ENCODE data around the gene PPID. TPM values are rescaled to one million over a fixed set of nuclear protein-coding genes. Genes with fewer than 3 reads are reported as not detected.

Gene PPID
- total and polyA plus RNA-seq, 2 of the 13 experiments (the other 11 are each of a cell fraction or from before 2014, with no cell fraction given) = 15.4 to 63.4 TPM

GRCh38 chr4:158671665-158671914 is 51.6 kb downstream of the PPID start, which contains the start of gene C4orf46 (continued):
- TF ChIP-seq, protein P1, sequence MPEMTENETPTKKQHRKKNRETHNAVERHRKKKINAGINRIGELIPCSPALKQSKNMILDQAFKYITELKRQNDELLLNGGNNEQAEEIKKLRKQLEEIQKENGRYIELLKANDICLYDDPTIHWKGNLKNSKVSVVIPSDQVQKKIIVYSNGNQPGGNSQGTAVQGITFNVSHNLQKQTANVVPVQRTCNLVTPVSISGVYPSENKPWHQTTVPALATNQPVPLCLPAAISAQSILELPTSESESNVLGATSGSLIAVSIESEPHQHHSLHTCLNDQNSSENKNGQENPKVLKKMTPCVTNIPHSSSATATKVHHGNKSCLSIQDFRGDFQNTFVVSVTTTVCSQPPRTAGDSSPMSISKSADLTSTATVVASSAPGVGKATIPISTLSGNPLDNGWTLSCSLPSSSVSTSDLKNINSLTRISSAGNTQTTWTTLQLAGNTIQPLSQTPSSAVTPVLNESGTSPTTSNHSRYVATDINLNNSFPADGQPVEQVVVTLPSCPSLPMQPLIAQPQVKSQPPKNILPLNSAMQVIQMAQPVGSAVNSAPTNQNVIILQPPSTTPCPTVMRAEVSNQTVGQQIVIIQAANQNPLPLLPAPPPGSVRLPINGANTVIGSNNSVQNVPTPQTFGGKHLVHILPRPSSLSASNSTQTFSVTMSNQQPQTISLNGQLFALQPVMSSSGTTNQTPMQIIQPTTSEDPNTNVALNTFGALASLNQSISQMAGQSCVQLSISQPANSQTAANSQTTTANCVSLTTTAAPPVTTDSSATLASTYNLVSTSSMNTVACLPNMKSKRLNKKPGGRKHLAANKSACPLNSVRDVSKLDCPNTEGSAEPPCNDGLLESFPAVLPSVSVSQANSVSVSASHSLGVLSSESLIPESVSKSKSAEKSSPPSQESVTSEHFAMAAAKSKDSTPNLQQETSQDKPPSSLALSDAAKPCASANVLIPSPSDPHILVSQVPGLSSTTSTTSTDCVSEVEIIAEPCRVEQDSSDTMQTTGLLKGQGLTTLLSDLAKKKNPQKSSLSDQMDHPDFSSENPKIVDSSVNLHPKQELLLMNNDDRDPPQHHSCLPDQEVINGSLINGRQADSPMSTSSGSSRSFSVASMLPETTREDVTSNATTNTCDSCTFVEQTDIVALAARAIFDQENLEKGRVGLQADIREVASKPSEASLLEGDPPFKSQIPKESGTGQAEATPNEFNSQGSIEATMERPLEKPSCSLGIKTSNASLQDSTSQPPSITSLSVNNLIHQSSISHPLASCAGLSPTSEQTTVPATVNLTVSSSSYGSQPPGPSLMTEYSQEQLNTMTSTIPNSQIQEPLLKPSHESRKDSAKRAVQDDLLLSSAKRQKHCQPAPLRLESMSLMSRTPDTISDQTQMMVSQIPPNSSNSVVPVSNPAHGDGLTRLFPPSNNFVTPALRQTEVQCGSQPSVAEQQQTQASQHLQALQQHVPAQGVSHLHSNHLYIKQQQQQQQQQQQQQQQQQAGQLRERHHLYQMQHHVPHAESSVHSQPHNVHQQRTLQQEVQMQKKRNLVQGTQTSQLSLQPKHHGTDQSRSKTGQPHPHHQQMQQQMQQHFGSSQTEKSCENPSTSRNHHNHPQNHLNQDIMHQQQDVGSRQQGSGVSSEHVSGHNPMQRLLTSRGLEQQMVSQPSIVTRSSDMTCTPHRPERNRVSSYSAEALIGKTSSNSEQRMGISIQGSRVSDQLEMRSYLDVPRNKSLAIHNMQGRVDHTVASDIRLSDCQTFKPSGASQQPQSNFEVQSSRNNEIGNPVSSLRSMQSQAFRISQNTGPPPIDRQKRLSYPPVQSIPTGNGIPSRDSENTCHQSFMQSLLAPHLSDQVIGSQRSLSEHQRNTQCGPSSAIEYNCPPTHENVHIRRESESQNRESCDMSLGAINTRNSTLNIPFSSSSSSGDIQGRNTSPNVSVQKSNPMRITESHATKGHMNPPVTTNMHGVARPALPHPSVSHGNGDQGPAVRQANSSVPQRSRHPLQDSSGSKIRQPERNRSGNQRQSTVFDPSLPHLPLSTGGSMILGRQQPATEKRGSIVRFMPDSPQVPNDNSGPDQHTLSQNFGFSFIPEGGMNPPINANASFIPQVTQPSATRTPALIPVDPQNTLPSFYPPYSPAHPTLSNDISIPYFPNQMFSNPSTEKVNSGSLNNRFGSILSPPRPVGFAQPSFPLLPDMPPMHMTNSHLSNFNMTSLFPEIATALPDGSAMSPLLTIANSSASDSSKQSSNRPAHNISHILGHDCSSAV (CRISPR knock-in tag; IDR thresholded peaks at IDR 0.05; ENCODE audit: borderline replicate concordance) = no peak
- TF ChIP-seq TRAFD1 (CRISPR knock-in tag; IDR thresholded peaks at IDR 0.05; ENCODE audit: borderline replicate concordance) (no peak; the same call in 1 of the 2 replicates), LCORL (IDR thresholded peaks at IDR 0.05) (no peak), LCORL (CRISPR knock-in tag; IDR thresholded peaks at IDR 0.05) (0 out of 2 replicates have a peak, but pooled peaks have one; percentile 1), SAP130 (CRISPR knock-in tag; IDR thresholded peaks at IDR 0.05; ENCODE audit: low read depth) (no peak), KLF6 (CRISPR knock-in tag; IDR thresholded peaks at IDR 0.05) (no peak), ZNF367 (CRISPR knock-in tag; IDR thresholded peaks at IDR 0.05; ENCODE audit: borderline replicate concordance) (0 out of 2 replicates have a peak, but pooled peaks have one; percentile 18), ZEB1 (IDR thresholded peaks at IDR 0.05; ENCODE audit: insufficient replicate concordance, low read depth) (no peak), ZMAT3 (CRISPR knock-in tag; conservative IDR thresholded peaks at IDR 0.05) (no peak), TCF12 (IDR thresholded peaks at IDR 0.05) (no peak), TCF12 (CRISPR knock-in tag; IDR thresholded peaks at IDR 0.05) (no peak), SOX5 (CRISPR knock-in tag; IDR thresholded peaks at IDR 0.05; ENCODE audit: borderline replicate concordance) (no peak), ZNF253 (CRISPR knock-in tag; IDR thresholded peaks at IDR 0.05; ENCODE audit: borderline replicate concordance) (no peak), SATB2 (CRISPR knock-in tag; IDR thresholded peaks at IDR 0.05) (no peak)
- TF ChIP-seq, protein P2, sequence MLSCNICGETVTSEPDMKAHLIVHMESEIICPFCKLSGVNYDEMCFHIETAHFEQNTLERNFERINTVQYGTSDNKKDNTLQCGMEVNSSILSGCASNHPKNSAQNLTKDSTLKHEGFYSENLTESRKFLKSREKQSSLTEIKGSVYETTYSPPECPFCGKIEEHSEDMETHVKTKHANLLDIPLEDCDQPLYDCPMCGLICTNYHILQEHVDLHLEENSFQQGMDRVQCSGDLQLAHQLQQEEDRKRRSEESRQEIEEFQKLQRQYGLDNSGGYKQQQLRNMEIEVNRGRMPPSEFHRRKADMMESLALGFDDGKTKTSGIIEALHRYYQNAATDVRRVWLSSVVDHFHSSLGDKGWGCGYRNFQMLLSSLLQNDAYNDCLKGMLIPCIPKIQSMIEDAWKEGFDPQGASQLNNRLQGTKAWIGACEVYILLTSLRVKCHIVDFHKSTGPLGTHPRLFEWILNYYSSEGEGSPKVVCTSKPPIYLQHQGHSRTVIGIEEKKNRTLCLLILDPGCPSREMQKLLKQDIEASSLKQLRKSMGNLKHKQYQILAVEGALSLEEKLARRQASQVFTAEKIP (CRISPR knock-in tag; IDR thresholded peaks at IDR 0.05; ENCODE audit: borderline replicate concordance) = no peak
- TF ChIP-seq, protein P3, sequence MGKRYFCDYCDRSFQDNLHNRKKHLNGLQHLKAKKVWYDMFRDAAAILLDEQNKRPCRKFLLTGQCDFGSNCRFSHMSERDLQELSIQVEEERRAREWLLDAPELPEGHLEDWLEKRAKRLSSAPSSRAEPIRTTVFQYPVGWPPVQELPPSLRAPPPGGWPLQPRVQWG (CRISPR knock-in tag; IDR thresholded peaks at IDR 0.05; ENCODE audit: borderline replicate concordance, low read depth) = no peak
- TF ChIP-seq, protein P4, sequence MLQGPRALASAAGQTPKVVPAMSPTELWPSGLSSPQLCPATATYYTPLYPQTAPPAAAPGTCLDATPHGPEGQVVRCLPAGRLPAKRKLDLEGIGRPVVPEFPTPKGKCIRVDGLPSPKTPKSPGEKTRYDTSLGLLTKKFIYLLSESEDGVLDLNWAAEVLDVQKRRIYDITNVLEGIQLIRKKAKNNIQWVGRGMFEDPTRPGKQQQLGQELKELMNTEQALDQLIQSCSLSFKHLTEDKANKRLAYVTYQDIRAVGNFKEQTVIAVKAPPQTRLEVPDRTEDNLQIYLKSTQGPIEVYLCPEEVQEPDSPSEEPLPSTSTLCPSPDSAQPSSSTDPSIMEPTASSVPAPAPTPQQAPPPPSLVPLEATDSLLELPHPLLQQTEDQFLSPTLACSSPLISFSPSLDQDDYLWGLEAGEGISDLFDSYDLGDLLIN (CRISPR knock-in tag; IDR thresholded peaks at IDR 0.05; ENCODE audit: borderline replicate concordance) = peak; percentile 57; the same call in 1 of the 2 replicates

Data from HepG2 (cell line).